Renal cortex interstitium (tissue), 11 donors: ENCODE results near the gene RAD54L. TPM values are rescaled to one million over a fixed set of nuclear protein-coding genes. Genes with fewer than 3 reads are reported as not detected.
A peak's percentile ranks its signal among the peaks of the same experiment; 100 is the strongest.
"Not testable (repeated sequence)": the region's sequence is repeated elsewhere in the genome, so short reads cannot be mapped to it uniquely, and the experiment has no call there.

Experiments
- DNase-seq, 11 donors: peaks; one replicate each; pipeline ENCODE4 v3.0.0-alpha.2; 2013; ENCODE audit warnings: low read depth in 9 of 11, low spot score in 4 of 11; ENCODE audit errors: extremely low read depth in 1 of 11
- polyA plus RNA-seq, 3 donors: library from polyadenylated mRNA; unstranded; fragments of 120-200 nt; gene quantifications; one replicate each; pipeline ENCODE4 v1.2.1, GENCODE V29; 2013; ENCODE audit not compliant: insufficient read length in 3 of 3

The RAD54L gene
- polyA plus RNA-seq, 3 donors = 12.6 to 15.5 (median 13.2) TPM

DNA sequence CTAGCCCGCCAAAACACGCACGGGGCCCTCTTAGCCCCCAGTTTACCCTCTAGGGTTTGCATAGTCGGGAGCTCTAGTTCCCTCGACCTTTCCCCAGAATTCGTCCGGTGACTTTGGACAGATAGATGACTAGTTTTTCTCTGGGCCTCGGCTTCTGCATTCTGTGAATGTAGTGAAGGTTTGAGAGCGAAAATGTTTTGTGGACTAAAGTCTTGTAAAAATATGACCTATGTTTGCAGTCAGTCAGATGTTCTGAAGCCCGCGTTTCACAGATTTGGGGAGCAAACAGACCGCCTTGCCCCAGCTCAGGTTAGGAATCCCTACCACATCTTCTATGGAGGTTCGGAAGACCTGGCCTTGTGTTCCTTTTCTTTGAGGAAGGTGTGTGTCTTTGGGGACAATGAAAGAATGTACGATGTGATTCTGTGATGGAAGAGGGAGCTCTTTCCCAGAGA lies 56.3 kb downstream of the RAD54L start:
- peak in 3 of 11 donors; percentile 11 to 55 (median 18) for DNase-seq

DNA sequence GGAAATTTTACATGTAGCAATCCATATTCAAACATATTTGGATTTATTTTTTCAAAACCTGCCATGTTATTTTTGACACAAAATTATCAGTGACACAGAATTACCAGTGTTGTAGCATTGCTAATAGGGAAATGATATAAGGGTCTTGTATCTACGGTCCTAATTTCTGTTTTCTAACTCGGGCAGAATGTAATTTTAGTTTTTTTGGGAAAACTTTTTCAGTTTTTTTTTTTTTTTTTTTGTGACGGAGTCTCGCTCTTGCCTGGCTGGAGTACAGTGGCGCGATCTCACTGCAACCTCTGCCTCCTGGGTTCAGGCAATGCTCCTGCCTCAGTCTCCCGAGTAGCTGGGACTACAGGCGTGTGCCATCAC lies 58.6 kb downstream of the RAD54L start:
- no peak for DNase-seq

DNA sequence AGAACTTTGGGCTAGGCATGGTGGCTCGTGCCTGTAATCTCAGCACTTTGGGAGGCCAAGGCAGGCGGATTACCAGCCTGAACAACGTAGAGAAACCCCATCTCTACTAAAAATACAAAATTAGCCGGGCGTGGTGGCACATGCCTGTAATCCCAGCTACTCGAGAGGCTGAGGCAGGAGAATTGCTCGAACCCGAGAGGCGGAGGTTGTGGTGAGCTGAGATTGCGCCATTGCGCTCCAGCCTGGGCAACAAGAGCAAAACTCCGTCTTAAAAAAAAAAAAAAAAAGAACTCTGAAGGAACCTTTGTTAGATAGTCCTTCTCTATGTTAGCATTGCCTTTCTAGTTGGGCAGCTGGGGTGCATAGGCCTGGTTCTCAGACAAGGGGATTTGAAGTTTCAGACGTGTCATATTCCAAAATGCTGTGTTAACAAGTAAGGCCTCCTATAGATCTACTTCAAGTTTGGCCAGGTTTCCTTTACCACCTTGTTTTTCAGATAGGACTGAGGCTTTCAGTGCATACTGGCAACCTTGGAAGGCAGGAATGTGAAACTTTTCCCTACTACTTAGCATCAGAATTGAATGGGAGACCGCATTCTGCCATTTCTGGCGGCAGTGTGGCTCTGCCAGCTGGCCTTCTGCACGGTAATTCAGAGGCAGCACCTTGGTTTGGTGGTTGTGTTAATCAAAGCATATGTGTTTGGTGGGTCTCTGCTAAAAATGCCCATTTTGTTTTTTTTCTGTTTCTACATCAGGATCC lies 62.0 kb downstream of the RAD54L start:
- no peak for DNase-seq

DNA sequence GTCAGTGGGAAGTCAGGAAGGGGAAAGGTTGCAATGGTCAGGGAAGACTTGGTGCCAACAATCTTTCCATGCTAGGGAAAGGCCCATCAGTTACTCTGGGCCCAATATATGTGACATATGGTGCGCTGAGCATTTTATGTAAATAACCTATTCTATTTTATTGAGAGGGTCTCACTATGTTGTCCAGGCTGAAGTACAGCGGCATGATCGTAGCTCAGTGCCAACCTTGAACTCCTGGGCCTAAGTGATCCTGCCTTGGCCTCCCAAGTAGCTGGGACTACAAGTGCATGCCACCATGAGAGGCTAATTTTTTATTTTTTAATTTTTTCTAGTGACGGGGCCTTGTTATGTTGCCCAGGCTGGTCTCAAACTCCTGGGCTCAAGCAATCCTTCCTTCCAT lies 62.8 kb downstream of the RAD54L start:
- no peak for DNase-seq

DNA sequence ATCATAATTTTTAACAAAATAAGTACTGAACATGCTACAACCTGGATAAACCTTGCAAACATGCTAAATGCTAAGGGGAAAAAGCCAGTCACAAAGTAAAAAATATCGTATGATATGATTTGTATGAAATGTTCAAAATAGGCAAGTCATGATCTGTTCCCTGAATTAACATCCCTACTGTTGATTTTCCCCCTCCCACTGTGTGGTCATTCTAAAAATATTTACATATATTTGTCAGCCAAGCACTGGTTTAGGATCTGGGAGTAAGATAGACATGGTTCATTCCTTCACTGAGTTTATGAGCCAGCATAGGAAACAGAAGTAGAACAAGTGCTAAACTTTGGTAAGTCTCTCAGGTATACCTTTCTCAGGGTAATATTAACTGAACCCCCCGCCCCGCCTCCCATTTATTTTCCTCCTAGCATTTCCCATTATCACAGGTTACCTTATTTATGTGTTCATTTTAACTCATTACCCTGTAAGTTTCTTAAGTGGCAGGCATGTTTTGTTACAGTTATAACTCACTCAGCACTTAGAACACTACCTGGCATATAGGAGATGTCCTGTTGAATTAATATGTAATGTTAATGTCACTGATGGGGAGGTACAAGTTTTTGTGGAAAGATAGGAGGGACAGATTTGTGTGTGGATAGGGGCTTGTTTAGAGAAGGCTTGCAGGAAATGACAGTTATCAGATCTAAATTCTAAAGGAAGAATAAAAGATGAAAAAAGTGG lies 68.3 kb downstream of the RAD54L start:
- no peak for DNase-seq

DNA sequence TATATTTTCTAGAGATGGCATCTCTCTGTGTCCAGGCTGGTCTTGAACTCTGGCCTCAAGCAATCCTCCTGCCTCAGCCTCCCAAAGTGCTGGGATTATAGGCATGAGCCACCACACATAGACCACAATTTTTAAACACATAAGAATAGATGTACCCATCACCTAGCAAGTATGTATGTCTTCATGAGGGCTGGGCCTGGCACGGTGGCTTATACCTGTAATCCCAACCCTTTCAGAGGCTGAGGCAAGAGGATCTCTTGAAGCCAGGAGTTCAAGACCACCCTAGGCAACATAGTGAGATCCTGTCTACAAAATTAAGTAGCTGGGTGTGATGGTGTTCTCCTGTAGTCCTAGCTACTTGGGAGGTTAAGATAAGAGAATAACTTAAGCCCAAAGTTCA lies 69.8 kb downstream of the RAD54L start:
- DNase-seq = no peak

DNA sequence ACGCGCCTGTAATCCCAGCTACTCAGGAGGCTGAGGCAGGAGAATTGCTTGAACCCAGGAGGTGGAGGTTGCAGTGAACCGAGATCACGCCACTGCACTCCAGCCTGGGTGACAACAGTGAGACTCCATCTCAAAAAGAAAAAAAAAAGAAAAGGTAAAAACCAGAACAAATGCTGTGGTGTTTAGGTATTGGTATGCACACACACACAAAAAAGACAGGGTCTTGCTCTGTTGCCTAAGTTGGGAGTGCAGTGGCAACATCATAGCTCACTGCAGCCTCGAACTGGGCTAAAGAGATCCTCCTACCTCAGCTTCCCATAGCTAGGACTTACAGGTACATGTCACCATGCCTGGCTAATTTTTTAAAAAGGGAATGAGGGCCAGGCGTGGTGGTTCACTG lies 71.7 kb downstream of the RAD54L start:
- not testable (repeated sequence) for DNase-seq

DNA sequence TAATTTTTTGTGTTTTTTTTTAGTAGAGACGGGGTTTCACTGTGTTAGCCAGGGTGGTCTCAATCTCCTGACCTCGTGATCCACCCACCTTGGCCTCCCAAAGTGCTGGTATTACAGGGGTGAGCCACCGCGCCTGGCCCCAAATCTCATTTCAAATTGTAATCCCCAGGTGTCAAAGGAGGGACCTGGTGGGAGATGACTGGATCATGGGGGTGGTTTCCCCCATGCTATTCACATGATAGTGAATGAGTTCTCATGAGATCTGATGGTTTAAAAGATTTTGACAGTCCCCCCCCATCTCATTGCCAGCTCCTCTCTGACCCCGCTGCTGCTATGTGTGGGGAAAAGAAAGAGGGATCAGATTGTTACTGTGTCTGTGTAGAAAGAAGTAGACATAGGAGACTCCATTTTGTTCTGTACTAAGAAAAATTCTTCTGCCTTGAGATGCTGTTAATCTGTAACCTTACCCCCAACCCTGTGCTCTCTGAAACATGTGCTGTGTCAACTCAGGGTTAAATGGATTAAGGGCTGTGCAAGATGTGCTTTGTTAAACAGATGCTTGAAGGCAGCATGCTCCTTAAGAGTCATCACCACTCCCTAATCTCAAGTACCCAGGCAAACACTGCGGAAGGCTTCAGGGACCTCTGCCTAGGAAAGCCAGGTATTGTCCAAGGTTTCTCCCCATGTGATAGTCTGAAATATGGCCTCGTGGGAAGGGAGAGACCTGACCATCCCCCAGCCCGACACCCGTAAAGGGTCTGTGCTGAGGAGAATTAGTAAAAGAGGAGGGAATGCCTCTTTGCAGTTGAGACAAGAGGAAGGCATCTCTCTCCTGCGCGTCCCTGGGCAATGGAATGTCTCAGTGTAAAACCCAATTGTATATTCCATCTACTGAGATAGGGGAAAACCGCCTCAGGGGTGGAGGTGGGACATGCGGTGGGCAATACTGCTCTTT lies 72.7 kb downstream of the RAD54L start:
- not testable (repeated sequence) for DNase-seq

DNA sequence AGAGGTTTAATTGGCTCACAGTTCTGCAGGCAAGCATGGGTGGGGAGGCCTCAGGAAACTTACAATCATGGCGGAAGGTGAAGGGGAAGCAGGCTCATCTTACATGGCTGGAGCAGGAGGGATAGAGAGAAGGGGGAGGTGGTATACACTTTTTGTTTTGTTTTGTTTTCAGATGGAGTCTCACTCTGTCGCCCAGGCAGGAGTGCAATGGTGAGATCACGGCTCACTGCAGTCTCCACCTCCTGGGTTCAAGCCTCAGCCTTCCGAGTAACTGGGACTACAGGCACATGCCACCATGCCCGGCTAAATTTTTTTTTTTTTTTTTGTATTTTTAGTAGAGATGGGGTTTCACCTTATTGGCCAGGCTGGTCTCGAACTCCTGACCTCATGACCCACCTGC lies 74.6 kb downstream of the RAD54L start:
- DNase-seq = not testable (repeated sequence)

DNA sequence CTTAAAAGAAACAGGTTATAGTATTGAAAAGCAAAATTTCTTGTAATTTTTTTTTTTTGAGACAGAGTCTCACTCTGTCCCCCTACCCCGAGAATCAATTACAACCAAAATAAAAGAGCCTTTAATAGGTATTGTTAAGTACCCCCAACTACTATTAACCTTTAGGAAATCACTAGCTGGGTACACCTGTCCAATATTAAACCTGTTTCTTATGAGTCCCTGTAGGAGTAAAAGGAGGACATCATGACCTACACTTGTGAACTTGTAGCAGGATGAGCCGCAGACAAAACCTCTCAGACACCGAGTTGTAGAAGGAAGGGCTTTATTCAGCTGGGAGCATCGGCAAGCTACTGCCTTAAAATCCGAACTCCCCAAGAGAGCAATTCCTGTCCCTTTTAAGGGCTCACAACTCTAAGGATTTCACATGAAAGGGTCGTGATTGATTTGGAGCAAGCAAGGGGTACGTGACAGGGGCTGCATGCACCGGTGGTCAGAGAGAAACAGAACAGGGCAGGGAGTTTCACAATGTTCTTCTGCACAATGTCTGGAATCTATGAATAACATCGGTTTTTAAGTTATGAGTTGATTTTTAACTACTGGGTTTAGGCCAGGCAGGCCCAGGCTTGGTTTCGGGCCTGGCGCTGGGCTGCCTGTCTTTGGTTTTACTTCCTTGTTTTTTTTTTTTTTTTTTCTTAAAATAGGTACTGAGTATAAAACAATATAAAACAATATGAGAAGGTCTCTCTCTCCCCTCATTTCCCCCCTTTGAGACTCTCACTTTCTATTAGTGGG lies 77.9 kb downstream of the RAD54L start:
- DNase-seq = not testable (repeated sequence)

Other genes with a start within 250 kb of the RAD54L start
- gene PIK3R3, start 115.1 kb upstream of the RAD54L start, polyA plus RNA-seq = 10 to 100 TPM; 19.8 to 32.3 (median 32.3) TPM
- 10 to 100 TPM; 51.5 to 97.3 (median 53.7) TPM for gene TSPAN1, start 72.7 kb upstream of the RAD54L start, polyA plus RNA-seq
- gene P3R3URF, start 71.3 kb upstream of the RAD54L start, polyA plus RNA-seq = not detected
- gene POMGNT1, start 49.3 kb upstream of the RAD54L start, polyA plus RNA-seq = 10 to 100 TPM; 71.1 to 92.8 (median 80.0) TPM
- 1 to 10 TPM; 2.7 to 6.1 (median 2.7) TPM for gene LURAP1, start 44.4 kb upstream of the RAD54L start, polyA plus RNA-seq
- gene LRRC41, start 55.9 kb downstream of the RAD54L start, polyA plus RNA-seq = 10 to 100 TPM; 82.3 to 96.8 (median 90.6) TPM
- gene UQCRH, start 55.9 kb downstream of the RAD54L start, polyA plus RNA-seq = 100 to 1,000 TPM; 371 to 472 (median 423) TPM
- 10 to 100 TPM; 26.9 to 31.7 (median 28.2) TPM for gene NSUN4, start 93.0 kb downstream of the RAD54L start, polyA plus RNA-seq
- 10 to 100 TPM; 20.8 to 34.7 (median 24.6) TPM for gene FAAH, start 146.6 kb downstream of the RAD54L start, polyA plus RNA-seq
- under 1 TPM in 1 of 3 donors, not detected in 2; 0.05 TPM for gene DMBX1, start 242.1 kb downstream of the RAD54L start, polyA plus RNA-seq